GM12875 (cell line): ENCODE results near the gene KCNAB3.

Experiments used
- H3K4me3 ChIP-seq: one replicate; pipeline ENCODE4 v1.5.1; 2011; ENCODE audit warnings: low read depth, low read length, control low read depth
- CTCF ChIP-seq: IDR thresholded peaks from 2 replicates; pipeline ENCODE4 v1.5.1; 2011; ENCODE audit warnings: low read depth, mild to moderate bottlenecking, control low read depth, inconsistent platforms, low read length, moderate library complexity, borderline replicate concordance; ENCODE audit not compliant: insufficient read depth

The KCNAB3 gene

GRCh38 chr17:7903154-7904103 is 26.2 kb downstream of the KCNAB3 start:
- H3K4me3 ChIP-seq: no peak overlapping the region
- no peak for TF ChIP-seq CTCF

GRCh38 chr17:7897773-7898172 is 31.9 kb downstream of the KCNAB3 start:
- no peak for TF ChIP-seq CTCF
- no peak overlapping the region for H3K4me3 ChIP-seq

- no peak overlapping the region for H3K4me3 ChIP-seq
- TF ChIP-seq CTCF: no peak
These were observed 32.6 kb downstream of the KCNAB3 start for GRCh38 chr17:7897090-7897489.

GRCh38 chr17:7894866-7895265 is 34.8 kb downstream of the KCNAB3 start:
- TF ChIP-seq CTCF: no peak
- no peak overlapping the region for H3K4me3 ChIP-seq

GRCh38 chr17:7894226-7894625 is 35.4 kb downstream of the KCNAB3 start:
- H3K4me3 ChIP-seq: no peak overlapping the region
- TF ChIP-seq CTCF: no peak

GRCh38 chr17:7893187-7893880 is 36.3 kb downstream of the KCNAB3 start:
- H3K4me3 ChIP-seq: no peak overlapping the region
- no peak for TF ChIP-seq CTCF
